ENCODE measurements around the gene NHERF2. TPM values are rescaled to one million over a fixed set of nuclear protein-coding genes. Genes with fewer than 3 reads are reported as not detected.
"Not testable (repeated sequence)": the region's sequence is repeated elsewhere in the genome, so short reads cannot be mapped to it uniquely, and the experiment has no call there.

Gene NHERF2
- polyA plus RNA-seq, 5 donors: 63.1 to 196 (median 91.8) TPM

GRCh38 chr16:2003827-2004641 is 22.7 kb upstream of the NHERF2 start:
- DNase-seq: peak; percentile 75 to 77

- DNase-seq: no peak
These were observed 21.7 kb upstream of the NHERF2 start for GRCh38 chr16:2004795-2005517.

- DNase-seq: no peak
These were observed 21.1 kb upstream of the NHERF2 start for GRCh38 chr16:2005646-2006045.

- no peak for DNase-seq
These were observed 20.4 kb upstream of the NHERF2 start for GRCh38 chr16:2006317-2006716.

GRCh38 chr16:2007081-2007836 is 19.4 kb upstream of the NHERF2 start:
- no peak for DNase-seq

- DNase-seq: no peak
These were observed 18.6 kb upstream of the NHERF2 start for GRCh38 chr16:2008009-2008526.

- DNase-seq: no peak
These were observed 18.0 kb upstream of the NHERF2 start for GRCh38 chr16:2008631-2009163.

- DNase-seq: no peak
These were observed 17.5 kb upstream of the NHERF2 start for GRCh38 chr16:2009164-2009711.

- DNase-seq: peak; percentile 84 to 86
These were observed 16.8 kb upstream of the NHERF2 start, which contains the start of gene ZNF598 for GRCh38 chr16:2009791-2010510. ZNF598 (minus strand) TSS chr16:2009821.

GRCh38 chr16:2011726-2012125 is 15.0 kb upstream of the NHERF2 start:
- DNase-seq: not testable (repeated sequence)

GRCh38 chr16:2013527-2013926 is 13.2 kb upstream of the NHERF2 start:
- no peak for DNase-seq

- DNase-seq: no peak
These were observed 11.4 kb upstream of the NHERF2 start for GRCh38 chr16:2015117-2015946.

- no peak for DNase-seq
These were observed 10.8 kb upstream of the NHERF2 start for GRCh38 chr16:2015947-2016208.

GRCh38 chr16:2016407-2016922 is 10.2 kb upstream of the NHERF2 start:
- no peak for DNase-seq

GRCh38 chr16:2019518-2019920 is 7.2 kb upstream of the NHERF2 start, which contains the start of gene NPW:
NPW (plus strand) TSS chr16:2019785.
- DNase-seq: no peak

GRCh38 chr16:2019921-2020831 is 6.5 kb upstream of the NHERF2 start:
- no peak for DNase-seq

GRCh38 chr16:2022723-2023091 is 4.0 kb upstream of the NHERF2 start:
- no peak for DNase-seq
